Nephron progenitor cell (in vitro differentiated cells): Measurements from ENCODE around the gene AMOTL2.

Experiments used
- DNase-seq: peaks from one replicate; pipeline ENCODE4 v3.0.0; 2021
- H3K27ac Mint-ChIP-seq: 2 replicates; pipeline ENCODE4 v1.8.0; 2021; ENCODE audit warnings: mild to moderate bottlenecking, moderate library complexity, mixed read lengths
- H3K27me3 Mint-ChIP-seq: 2 replicates; pipeline ENCODE4 v1.8.0; 2021; ENCODE audit warnings: mild to moderate bottlenecking, low read depth, mixed read lengths; ENCODE audit not compliant: poor library complexity
- H3K36me3 Mint-ChIP-seq: 2 replicates; pipeline ENCODE4 v1.8.0; 2021; ENCODE audit warnings: low read depth, mixed read lengths
- H3K4me1 Mint-ChIP-seq: 2 replicates; pipeline ENCODE4 v1.8.0; 2021; ENCODE audit warnings: mixed read lengths
- H3K4me3 Mint-ChIP-seq: 2 replicates; pipeline ENCODE4 v1.8.0; 2021; ENCODE audit warnings: mild to moderate bottlenecking, moderate library complexity, mixed read lengths
- H3K9me3 Mint-ChIP-seq: 2 replicates; pipeline ENCODE4 v1.8.0; 2021; ENCODE audit warnings: mild to moderate bottlenecking, moderate library complexity, mixed read lengths
- CTCF ChIP-seq: fragments of 200-600 bp; sonication (generic); IDR thresholded peaks from 2 replicates; pipeline ENCODE4 v1.5.0; 2021; ENCODE audit warnings: antibody characterized with exemption

Gene AMOTL2

GRCh38 chr3:134336587-134336986, 37.7 kb downstream of the AMOTL2 start:
- H3K4me3 Mint-ChIP-seq = no peak overlapping the region
- no peaks in the 10 kb centered on the region for H3K36me3 Mint-ChIP-seq
- H3K27ac Mint-ChIP-seq = no peak overlapping the region
- peaks cover 54% of the 10 kb centered on the region for H3K4me1 Mint-ChIP-seq
- H3K27me3 Mint-ChIP-seq = peaks cover 12% of the 10 kb centered on the region
- DNase-seq = no peak
- no peaks in the 10 kb centered on the region for H3K9me3 Mint-ChIP-seq
- no peak for TF ChIP-seq CTCF

- Mint-ChIP-seq H3K4me3 (no peak overlapping the region), H3K27me3 (peaks cover 12% of the 10 kb centered on the region), H3K27ac (no peak overlapping the region), H3K36me3 (no peaks in the 10 kb centered on the region), H3K9me3 (no peaks in the 10 kb centered on the region), H3K4me1 (peaks cover 44% of the 10 kb centered on the region)
- TF ChIP-seq CTCF = no peak
- DNase-seq = no peak
These were observed 39.4 kb downstream of the AMOTL2 start for GRCh38 chr3:134334901-134335280.

GRCh38 chr3:134334231-134334900, 39.9 kb downstream of the AMOTL2 start:
- TF ChIP-seq CTCF = no peak
- H3K27ac Mint-ChIP-seq = no peak overlapping the region
- peaks cover 39% of the 10 kb centered on the region for H3K4me1 Mint-ChIP-seq

GRCh38 chr3:134333522-134334181, 40.6 kb downstream of the AMOTL2 start:
- Mint-ChIP-seq H3K36me3 (no peaks in the 10 kb centered on the region), H3K9me3 (no peaks in the 10 kb centered on the region), H3K27ac (peak overlapping the region; percentile 96), H3K4me1 (peaks cover 41% of the 10 kb centered on the region), H3K4me3 (no peak overlapping the region), H3K27me3 (peaks cover 12% of the 10 kb centered on the region)
- DNase-seq = no peak
- TF ChIP-seq CTCF = no peak

More at GRCh38 chr3:134334231-134334900, 39.9 kb downstream of the AMOTL2 start:
- H3K4me3 Mint-ChIP-seq = no peak overlapping the region
- H3K36me3 Mint-ChIP-seq = no peaks in the 10 kb centered on the region
- no peak for DNase-seq
- H3K9me3 Mint-ChIP-seq = no peaks in the 10 kb centered on the region
- peaks cover 12% of the 10 kb centered on the region for H3K27me3 Mint-ChIP-seq

DNA sequence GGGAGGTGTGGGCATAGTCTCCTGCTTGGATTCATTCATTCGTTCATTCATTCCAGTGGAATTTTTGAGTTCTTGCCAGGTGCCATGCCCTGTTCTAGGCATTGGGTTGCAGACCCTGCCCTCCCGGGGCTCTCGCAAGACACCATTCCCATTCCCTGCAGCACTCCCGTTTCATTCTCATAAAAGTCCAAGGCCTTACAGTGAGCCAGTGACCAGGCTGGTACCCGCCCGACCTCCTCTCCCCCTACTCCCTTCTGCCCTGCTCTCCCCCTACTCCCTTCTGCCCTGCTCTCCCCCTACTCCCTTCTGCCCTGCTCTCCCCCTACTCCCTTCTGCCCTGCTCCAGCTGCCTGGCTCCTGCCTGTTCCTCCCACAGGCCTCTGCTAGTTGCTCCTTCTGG, 41.9 kb downstream of the AMOTL2 start:
- H3K36me3 Mint-ChIP-seq = no peaks in the 10 kb centered on the region

More for the DNA sequence above, 41.9 kb downstream of the AMOTL2 start:
- TF ChIP-seq CTCF = no peak
- no peak overlapping the region for H3K4me3 Mint-ChIP-seq
- H3K27ac Mint-ChIP-seq = no peak overlapping the region
- no peak for DNase-seq
- peaks cover 53% of the 10 kb centered on the region for H3K4me1 Mint-ChIP-seq
- H3K9me3 Mint-ChIP-seq = no peaks in the 10 kb centered on the region
- peaks cover 12% of the 10 kb centered on the region for H3K27me3 Mint-ChIP-seq
